Activated CD4-positive, alpha-beta memory T cell treated with anti-CD3 and anti-CD28 coated beads, Interleukin-2, amount 10 ng/mL, durations not matched to agents 7 days and 5 days (primary cell): ENCODE measurements around the gene ARRB1. TPM values are rescaled to one million over a fixed set of nuclear protein-coding genes. Genes with fewer than 3 reads are reported as not detected.
A peak's percentile ranks its signal among the peaks of the same experiment; 100 is the strongest.

Experiments
- CTCF ChIA-PET: fragments of 350-600 bp; sonication (Branson Sonifier 250); formaldehyde crosslinking; loops from one replicate; lab custom pipeline; 2021; ENCODE audit warnings: antibody characterized with exemption, inconsistent platforms; lab: Charles Lee
- POLR2A ChIA-PET: fragments of 350-600 bp; sonication (Branson Sonifier 250); formaldehyde crosslinking; loops from one replicate; lab custom pipeline; 2021; ENCODE audit warnings: antibody characterized with exemption; lab: Charles Lee
- DNase-seq: peaks from one replicate; pipeline ENCODE4 v3.0.0-alpha.2; 2020
- H3K27ac Mint-ChIP-seq: one replicate; pipeline ENCODE4 v1.8.0; 2021; ENCODE audit warnings: mild to moderate bottlenecking, mixed read lengths
- H3K27me3 Mint-ChIP-seq: one replicate; pipeline ENCODE4 v1.8.0; 2021; ENCODE audit warnings: mixed read lengths
- H3K36me3 Mint-ChIP-seq: one replicate; pipeline ENCODE4 v1.8.0; 2021; ENCODE audit warnings: low read depth, mixed read lengths
- H3K4me1 Mint-ChIP-seq: one replicate; pipeline ENCODE4 v1.8.0; 2021; ENCODE audit warnings: mixed read lengths
- H3K4me3 Mint-ChIP-seq: one replicate; pipeline ENCODE4 v1.8.0; 2021; ENCODE audit warnings: mild to moderate bottlenecking, mixed read lengths
- H3K9me3 Mint-ChIP-seq: one replicate; pipeline ENCODE4 v1.8.0; 2021; ENCODE audit warnings: mixed read lengths
- total RNA-seq, 2 experiments: library from RNA; stranded (reverse); gene quantifications; one replicate each; pipeline ENCODE4 v1.2.3, GENCODE V29; 2021

Gene ARRB1
- total RNA-seq, 2 experiments from 2014 or later, result 13.4 to 19.0 TPM

DNA sequence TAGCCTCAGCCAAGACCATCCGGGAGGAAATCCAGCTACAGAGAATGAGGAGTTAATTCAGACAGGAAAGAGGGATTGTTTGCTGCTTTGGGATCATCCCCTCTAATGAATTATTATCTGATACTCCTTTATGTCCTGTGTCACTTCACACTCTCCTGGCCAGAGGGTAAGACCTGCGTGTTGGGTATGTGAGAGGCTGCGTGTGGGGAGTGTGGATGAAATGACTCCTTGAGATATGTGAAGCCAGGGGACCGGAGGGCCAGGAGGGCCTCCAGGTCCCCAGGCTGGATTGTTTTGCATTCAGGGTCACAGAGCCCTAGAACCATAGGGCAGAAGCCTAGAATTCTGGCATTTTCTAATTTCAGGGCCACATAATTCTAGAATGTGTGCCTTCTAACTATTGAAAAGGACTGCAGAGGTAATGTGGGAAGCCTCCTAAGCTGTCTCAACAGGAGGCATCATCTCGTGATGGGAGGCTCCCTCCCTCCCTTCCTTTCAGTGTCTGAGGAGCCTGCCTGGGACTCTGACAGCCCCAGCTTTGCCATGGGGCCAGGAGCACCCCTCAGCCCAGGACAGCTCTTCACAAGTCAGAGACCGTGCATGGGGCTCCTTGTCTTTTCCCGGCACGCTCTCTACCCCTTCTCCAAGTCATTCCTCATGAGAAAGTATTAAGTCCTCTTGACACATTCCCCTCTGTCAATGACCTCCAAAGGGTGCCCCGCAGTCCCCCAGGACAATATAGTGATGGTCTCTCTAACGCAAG lies 107.2 kb downstream of the ARRB1 start:
- Mint-ChIP-seq H3K36me3 (no peaks in the 10 kb centered on the region), H3K27ac (no peak overlapping the region), H3K9me3 (no peaks in the 10 kb centered on the region), H3K27me3 (peaks cover 60% of the 10 kb centered on the region), H3K4me3 (no peak overlapping the region), H3K4me1 (peaks cover 10% of the 10 kb centered on the region)
- no peak for DNase-seq
- ChIA-PET POLR2A (interaction anchor here (1.4 kb wide), 1 partner anchor 32 kb away, joined by 3 read pairs; no protein-coding TSS in a partner anchor), CTCF (interaction anchor here (0.6 to 14.8 kb wide), 8 partner anchors 14 to 221 kb away, joined by 3 to 442 read pairs (median 4); no protein-coding TSS in a partner anchor)

DNA sequence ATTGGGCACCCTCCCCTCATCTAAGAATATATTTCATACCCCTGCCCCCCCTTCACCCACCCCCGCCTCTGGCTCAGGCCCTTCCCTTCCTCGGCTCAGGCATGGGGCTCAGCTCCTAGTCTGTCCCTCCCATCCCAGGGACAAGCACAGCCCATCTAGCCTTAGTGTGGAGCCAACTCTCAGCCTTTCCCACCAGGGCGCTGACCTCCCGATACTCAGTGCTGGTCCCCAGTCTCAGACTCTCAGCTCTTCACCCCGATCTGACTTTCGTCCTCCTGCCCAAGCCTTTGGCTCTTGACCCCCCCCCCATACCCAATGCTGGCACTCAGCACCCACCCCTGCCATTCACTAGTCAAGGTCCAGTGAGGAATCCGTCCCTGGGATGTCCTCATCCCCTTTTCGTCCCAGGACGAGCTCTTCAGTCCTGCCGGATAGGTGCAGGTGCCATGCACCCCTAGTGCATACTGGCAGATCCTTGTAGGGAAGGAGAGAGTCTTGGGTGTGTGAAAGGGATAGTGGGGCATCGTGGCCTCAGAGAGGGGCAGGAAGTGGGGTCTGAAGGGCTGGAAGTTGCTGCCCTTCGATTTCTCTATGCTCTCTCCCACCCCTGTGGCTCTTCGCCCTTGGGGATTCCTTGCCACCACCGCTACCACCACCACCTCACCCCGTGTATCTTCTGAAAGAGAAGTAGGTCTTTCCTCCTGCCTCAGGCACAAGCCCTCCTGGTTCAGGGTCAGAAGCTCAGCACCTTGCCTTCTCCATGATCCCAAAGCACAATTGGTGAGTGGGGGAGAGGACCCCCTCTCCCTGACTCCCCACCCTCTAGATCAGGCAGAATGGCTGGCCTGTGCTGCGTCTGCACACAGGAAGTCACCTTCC lies 108.5 kb downstream of the ARRB1 start:
- CTCF ChIA-PET, result interaction anchor here (1.0 to 14.8 kb wide), 14 partner anchors 10 to 316 kb away, joined by 3 to 442 read pairs (median 4); partner anchors contain the start of gene ARRB1
- H3K4me3 Mint-ChIP-seq, result peak overlapping the region; percentile 63
- POLR2A ChIA-PET, result interaction anchor here (2.1 to 3.0 kb wide), 2 partner anchors 33 to 101 kb away, joined by 13 to 26 read pairs; no protein-coding TSS in a partner anchor
- no peak for DNase-seq
- H3K27me3 Mint-ChIP-seq, result peaks cover 66% of the 10 kb centered on the region
- no peak overlapping the region for H3K27ac Mint-ChIP-seq
- no peaks in the 10 kb centered on the region for H3K36me3 Mint-ChIP-seq
- no peaks in the 10 kb centered on the region for H3K9me3 Mint-ChIP-seq
- peaks cover 10% of the 10 kb centered on the region for H3K4me1 Mint-ChIP-seq

DNA sequence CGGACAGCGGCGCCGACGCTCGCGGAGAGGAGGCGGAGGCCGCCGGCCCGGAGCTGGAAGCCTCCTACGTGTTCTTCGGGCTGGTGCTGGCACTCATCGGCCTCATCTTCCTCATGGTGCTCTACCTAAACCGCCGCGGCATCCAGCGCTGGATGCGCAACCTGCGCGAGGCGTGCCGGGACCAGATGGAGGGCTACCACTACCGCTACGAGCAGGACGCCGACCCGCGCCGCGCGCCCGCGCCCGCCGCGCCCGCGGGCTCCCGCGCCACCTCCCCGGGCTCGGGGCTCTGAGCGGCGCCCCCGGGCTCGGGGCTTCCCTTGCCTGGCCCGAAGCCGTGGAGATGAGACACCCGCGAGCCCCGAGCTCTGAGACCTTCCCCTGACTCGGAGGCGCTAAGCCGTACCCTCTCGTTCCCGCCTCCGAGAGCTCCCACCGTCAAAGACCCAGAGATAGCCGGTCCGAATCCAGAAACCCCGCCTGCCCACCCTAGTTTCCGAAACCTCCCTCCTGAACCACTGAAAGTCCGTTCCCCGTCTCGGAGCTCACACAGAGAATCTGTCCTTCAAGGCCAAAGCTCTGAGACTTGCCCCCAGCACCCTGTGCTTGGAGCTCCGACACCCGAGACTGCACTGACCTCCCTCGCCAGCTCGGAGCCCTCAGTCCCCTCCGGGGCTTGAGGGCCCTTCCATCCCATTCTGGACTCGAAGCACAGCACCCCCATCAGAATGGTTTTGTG lies 109.4 kb downstream of the ARRB1 start:
- Mint-ChIP-seq H3K27ac (peak overlapping the region; percentile 9), H3K36me3 (no peaks in the 10 kb centered on the region), H3K27me3 (peaks cover 68% of the 10 kb centered on the region), H3K9me3 (no peaks in the 10 kb centered on the region), H3K4me3 (peak overlapping the region; percentile 67), H3K4me1 (peaks cover 10% of the 10 kb centered on the region)
- DNase-seq, result no peak
- ChIA-PET CTCF (interaction anchor here (0.9 to 14.8 kb wide), 21 partner anchors 9 to 315 kb away, joined by 3 to 442 read pairs (median 4); partner anchors contain the start of genes ARRB1 and SLCO2B1), POLR2A (interaction anchor here (1.0 to 3.0 kb wide), 8 partner anchors 13 to 292 kb away, joined by 3 to 26 read pairs (median 4); no protein-coding TSS in a partner anchor)

DNA sequence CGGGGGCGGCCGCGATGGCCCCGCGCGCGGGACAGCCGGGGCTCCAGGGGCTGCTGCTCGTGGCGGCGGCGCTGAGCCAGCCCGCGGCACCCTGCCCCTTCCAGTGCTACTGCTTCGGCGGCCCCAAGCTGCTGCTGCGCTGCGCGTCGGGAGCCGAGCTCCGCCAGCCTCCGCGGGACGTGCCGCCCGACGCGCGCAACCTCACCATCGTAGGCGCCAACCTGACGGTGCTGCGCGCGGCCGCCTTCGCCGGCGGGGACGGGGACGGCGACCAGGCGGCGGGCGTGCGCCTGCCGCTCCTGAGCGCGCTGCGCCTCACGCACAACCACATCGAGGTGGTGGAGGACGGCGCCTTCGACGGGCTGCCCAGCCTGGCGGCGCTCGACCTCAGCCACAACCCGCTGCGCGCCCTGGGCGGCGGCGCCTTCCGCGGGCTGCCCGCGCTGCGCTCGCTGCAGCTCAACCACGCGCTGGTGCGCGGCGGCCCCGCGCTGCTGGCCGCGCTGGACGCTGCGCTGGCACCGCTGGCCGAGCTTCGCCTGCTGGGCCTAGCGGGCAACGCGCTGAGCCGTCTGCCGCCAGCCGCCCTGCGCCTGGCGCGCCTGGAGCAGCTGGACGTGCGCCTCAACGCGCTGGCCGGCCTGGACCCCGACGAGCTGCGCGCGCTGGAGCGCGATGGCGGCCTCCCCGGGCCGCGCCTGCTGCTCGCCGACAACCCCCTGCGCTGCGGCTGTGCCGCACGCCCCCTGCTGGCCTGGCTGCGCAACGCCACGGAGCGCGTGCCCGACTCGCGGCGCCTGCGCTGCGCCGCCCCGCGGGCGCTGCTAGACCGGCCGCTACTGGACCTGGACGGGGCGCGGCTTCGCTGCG lies 110.2 kb downstream of the ARRB1 start:
- H3K36me3 Mint-ChIP-seq, result no peaks in the 10 kb centered on the region
- peaks cover 68% of the 10 kb centered on the region for H3K27me3 Mint-ChIP-seq
- POLR2A ChIA-PET, result interaction anchor here (1.0 to 3.0 kb wide), 10 partner anchors 14 to 291 kb away, joined by 3 to 26 read pairs (median 3); no protein-coding TSS in a partner anchor

DNA sequence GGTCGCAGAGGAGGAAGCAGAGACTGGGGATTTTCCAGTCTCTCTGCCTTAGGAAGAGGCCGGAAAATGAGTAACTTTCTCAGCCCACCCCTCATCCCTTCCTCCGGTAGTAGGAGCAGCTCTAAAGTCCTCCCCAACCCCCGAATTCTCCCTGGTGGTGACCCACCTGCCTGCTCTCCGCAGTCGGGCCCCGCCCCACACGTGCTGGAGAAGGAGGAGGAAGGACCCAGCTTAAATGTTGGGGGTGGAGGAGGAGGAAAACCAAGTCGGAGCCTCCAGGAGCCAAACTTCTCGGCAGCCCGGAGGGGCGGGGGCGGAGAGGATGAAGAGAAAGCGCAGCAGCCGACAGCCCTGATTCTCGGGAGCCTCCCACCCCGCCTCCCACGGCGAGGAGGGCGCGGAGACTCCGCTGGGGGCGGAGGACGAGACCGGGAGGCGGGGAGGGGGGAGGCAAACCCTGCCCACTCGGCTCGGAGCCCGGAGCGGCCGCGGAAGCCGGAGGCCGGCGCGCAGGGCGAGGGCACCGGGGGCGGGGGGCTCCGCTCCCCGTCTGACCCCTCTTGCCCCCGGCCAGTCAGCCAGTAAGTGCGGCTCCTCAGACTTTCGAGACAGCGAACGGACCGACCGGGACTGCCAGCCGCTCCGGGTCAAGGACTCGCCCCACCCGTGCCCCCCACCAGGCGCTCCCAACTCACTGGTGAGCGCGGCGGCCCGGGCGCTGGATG lies 111.0 kb downstream of the ARRB1 start, which contains the start of gene TPBGL:
Gene TPBGL, plus strand, starts transcription at position 464 of the 725 bp plus-strand sequence. CDS start 276 bp downstream, outside the sequence.
- CTCF ChIA-PET, result interaction anchor here (0.6 to 14.8 kb wide), 20 partner anchors 12 to 748 kb away, joined by 3 to 442 read pairs (median 4); partner anchors contain the start of gene SLCO2B1
- peak; percentile 16 for DNase-seq
- Mint-ChIP-seq H3K4me3 (peak within 1 kb of the TSS; percentile 55), H3K4me1 (peaks cover 10% of the 10 kb centered on the region), H3K27me3 (peaks cover 64% of the 10 kb centered on the region), H3K9me3 (no peaks in the 10 kb centered on the region), H3K27ac (no peak within 1 kb of the TSS), H3K36me3 (no peaks in the 10 kb centered on the region)
- POLR2A ChIA-PET, result interaction anchor here (1.2 to 3.0 kb wide), 5 partner anchors 15 to 98 kb away, joined by 3 to 26 read pairs (median 3); no protein-coding TSS in a partner anchor

More for the DNA sequence above, 110.2 kb downstream of the ARRB1 start:
- DNase-seq, result peak; percentile 89
- H3K4me3 Mint-ChIP-seq, result peak overlapping the region; percentile 67
- no peaks in the 10 kb centered on the region for H3K9me3 Mint-ChIP-seq
- no peak overlapping the region for H3K27ac Mint-ChIP-seq
- H3K4me1 Mint-ChIP-seq, result peaks cover 10% of the 10 kb centered on the region
- CTCF ChIA-PET, result interaction anchor here (0.5 to 14.8 kb wide), 33 partner anchors 9 to 1624 kb away, joined by 3 to 442 read pairs (median 4); partner anchors contain the start of genes ARRB1 and SLCO2B1

DNA sequence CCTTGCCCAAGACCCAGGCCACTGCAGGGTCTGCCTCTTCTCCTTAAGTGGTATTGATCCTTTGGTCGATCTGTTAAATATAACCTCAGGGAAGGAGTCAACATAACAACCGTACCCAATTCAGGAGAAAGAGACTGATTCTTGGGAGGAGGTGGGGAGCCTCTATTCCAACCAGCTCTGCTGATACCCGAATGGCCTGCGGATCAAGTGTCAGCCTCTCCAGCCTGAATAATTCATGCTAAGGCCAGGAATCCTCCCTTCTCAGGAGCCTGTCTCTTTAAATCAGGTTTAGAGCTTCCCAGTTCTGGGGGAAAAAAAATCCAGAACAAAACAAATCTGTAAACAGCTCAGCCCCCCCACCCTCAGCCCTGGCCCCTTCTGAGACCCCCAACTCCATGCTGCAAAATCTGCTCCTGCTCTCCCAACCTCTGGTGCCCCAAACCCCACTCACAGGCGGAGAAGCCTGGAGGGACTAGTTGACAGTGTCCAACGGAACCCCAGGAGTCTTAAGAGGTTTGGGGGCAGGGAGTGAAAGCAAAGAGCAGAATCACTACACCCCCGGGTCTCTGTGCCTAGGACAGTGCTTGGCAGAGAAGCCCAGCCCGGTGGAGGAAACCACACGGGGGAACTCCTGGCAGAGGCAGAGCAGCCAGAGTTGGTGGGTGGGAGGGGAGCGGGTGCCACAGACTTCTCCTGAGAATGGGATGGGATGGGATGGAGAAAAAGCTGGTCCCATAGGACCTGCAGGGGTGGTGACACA lies 111.8 kb downstream of the ARRB1 start:
- ChIA-PET CTCF (interaction anchor here (0.9 to 14.8 kb wide), 7 partner anchors 9 to 313 kb away, joined by 3 to 442 read pairs (median 22); no protein-coding TSS in a partner anchor), POLR2A (interaction anchor here (1.5 kb wide), 1 partner anchor 26 kb away, joined by 3 read pairs; no protein-coding TSS in a partner anchor)
- Mint-ChIP-seq H3K4me1 (peaks cover 10% of the 10 kb centered on the region), H3K27me3 (peaks cover 57% of the 10 kb centered on the region), H3K36me3 (no peaks in the 10 kb centered on the region), H3K27ac (no peak overlapping the region), H3K9me3 (no peaks in the 10 kb centered on the region), H3K4me3 (peak overlapping the region; percentile 55)
- DNase-seq, result no peak

DNA sequence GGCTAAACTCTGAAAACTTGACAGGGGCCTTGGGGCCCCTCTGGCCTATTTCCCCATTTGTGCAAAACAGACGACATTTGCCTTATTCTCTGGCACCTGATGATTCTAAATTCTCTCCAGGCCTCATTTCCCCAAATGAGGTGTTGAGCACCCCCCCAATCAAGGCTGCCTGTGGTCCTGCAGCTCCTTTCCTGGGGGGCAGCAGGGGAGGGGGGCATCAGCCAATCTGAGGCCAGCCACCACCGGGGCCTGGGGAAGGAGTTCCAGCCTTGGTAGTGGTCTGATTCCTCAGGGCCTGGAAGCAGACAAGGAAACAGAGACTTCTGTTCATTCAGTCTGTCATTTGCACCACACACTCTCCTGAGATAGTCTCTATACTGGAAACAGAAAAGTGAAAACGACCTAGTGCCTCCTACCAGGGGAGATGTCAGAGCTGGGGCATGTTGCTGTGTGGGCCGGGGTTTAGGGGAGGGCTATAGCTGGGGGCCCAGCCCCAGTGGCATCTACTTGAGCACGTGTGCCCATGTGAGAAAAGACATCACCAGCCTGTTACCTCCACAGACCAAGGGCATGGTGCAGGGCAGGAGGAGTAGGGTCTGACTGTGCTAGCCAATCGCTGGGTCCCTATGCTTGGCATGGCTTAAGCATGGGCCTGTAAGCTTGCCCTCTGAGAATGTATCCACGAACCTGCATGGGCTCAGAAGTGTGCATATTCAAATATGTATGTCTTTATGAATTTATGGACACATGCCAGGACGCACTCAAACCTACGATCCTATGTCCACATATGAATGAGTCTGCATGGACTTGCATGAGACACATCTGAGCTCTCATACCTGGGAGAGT lies 112.6 kb downstream of the ARRB1 start:
- POLR2A ChIA-PET, result no interaction called here
- DNase-seq, result no peak
- peak overlapping the region; percentile 55 for H3K4me3 Mint-ChIP-seq
- H3K27me3 Mint-ChIP-seq, result peaks cover 53% of the 10 kb centered on the region
- CTCF ChIA-PET, result interaction anchor here (0.9 to 14.8 kb wide), 4 partner anchors 8 to 97 kb away, joined by 6 to 442 read pairs (median 16); no protein-coding TSS in a partner anchor
- H3K27ac Mint-ChIP-seq, result no peak overlapping the region
- peaks cover 10% of the 10 kb centered on the region for H3K4me1 Mint-ChIP-seq
- no peaks in the 10 kb centered on the region for H3K9me3 Mint-ChIP-seq
- H3K36me3 Mint-ChIP-seq, result no peaks in the 10 kb centered on the region

DNA sequence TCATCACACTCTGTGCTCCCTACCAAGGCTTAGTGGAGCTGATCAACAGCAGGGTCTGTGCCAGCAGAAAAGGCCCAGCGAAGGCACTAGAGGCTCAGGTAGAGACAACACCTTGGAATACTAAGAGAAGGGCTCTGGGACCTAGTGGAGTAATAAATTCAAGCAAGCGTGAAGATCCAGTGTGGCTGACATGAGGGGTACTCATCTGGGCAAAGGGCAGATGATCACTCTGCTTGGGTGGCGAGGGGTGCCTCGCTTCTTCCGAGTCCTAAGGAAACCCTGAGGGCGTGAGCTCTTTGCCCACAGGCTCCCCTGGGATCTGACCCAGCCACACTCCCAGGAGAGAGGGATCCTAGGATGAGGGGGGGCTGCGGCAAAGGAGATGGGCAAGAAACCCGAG lies 114.4 kb downstream of the ARRB1 start:
- peaks cover 36% of the 10 kb centered on the region for H3K27me3 Mint-ChIP-seq
- H3K27ac Mint-ChIP-seq, result no peak overlapping the region
- no peaks in the 10 kb centered on the region for H3K9me3 Mint-ChIP-seq
- DNase-seq, result no peak
- H3K4me3 Mint-ChIP-seq, result no peak overlapping the region
- peaks cover 4% of the 10 kb centered on the region for H3K4me1 Mint-ChIP-seq
- ChIA-PET POLR2A (no interaction called here), CTCF (interaction anchor here (1.0 to 1.7 kb wide), 2 partner anchors 12 to 96 kb away, joined by 3 to 8 read pairs; no protein-coding TSS in a partner anchor)
- no peaks in the 10 kb centered on the region for H3K36me3 Mint-ChIP-seq

DNA sequence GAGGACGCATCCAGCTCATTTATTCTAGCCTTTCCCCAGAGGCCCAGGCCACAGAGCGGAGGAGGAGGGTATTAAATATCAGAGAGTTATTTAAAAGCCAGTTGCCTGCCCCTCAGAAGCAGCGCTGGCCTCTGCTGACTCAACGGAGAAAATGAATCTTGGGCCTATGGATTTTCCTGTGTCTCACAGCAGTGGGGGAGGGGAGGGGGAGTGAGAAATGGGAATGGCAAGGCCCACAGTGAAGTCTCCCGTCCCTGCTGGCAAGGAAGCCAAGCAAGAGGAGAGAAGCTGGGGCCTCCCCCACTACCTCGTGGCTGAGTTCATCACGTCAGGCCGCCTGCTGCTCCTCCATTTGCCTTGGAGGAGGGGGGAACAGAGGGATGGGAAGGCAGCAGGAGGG lies 115.4 kb downstream of the ARRB1 start:
- Mint-ChIP-seq H3K4me1 (peaks cover 4% of the 10 kb centered on the region), H3K27me3 (peaks cover 34% of the 10 kb centered on the region), H3K27ac (no peak overlapping the region), H3K36me3 (no peaks in the 10 kb centered on the region), H3K9me3 (no peaks in the 10 kb centered on the region), H3K4me3 (no peak overlapping the region)
- ChIA-PET POLR2A (no interaction called here), CTCF (no interaction called here)
- DNase-seq, result no peak
